ENCODE results near the gene TOP3A. TPM values are rescaled to one million over a fixed set of nuclear protein-coding genes. Genes with fewer than 3 reads are reported as not detected.

Gene TOP3A
- total RNA-seq, 5 donors from 2014 or later (not counting 1 experiment from before 2014, with no cell fraction given), result 34.0 to 60.4 (median 52.8) TPM

- H3K27ac ChIP-seq (ENCODE audit: low read length), result no peak overlapping the region
- H3K27me3 ChIP-seq (replicated peaks in 1 of 2; ENCODE audit: control insufficient read depth in 2 of 2, extremely low read depth in 1 of 2, insufficient read depth in 2 of 2, low read length in 1 of 2), result no peaks in the 10 kb centered on the region
- H3K4me3 Mint-ChIP-seq, result no peak overlapping the region
- ATAC-seq (replicated peaks in 1 of 4) (no peak), DNase-seq (no peak)
- CTCF ChIA-PET, result no interaction called here
- H3K36me3 Mint-ChIP-seq, result peaks cover 34% of the 10 kb centered on the region
- no peaks in the 10 kb centered on the region for H3K4me1 Mint-ChIP-seq
- H3K27ac Mint-ChIP-seq, result no peak overlapping the region
- H3K9me3 Mint-ChIP-seq, result no peaks in the 10 kb centered on the region
- no peak overlapping the region for H3K4me3 ChIP-seq (ENCODE audit: control insufficient read depth in 1 of 2, extremely low read depth in 1 of 2, low read length in 1 of 2)
- H3K9me3 ChIP-seq, result no peaks in the 10 kb centered on the region
- peaks cover 13 to 43% of the 10 kb centered on the region in 2 donors for H3K36me3 ChIP-seq (ENCODE audit: control insufficient read depth in 2 of 2, extremely low read depth in 1 of 2, insufficient read depth in 1 of 2, low read length in 1 of 2)
- H3K4me1 ChIP-seq (ENCODE audit: control insufficient read depth in 1 of 2, extremely low read depth in 1 of 2, insufficient read depth in 2 of 2, low read length in 2 of 2), result no peaks in the 10 kb centered on the region
- no peaks in the 10 kb centered on the region for H3K27me3 Mint-ChIP-seq
- POLR2A ChIA-PET, result no interaction called here
- 60% methylated on average over 14 of the region's 14 CpGs for WGBS (ENCODE audit: insufficient coverage)
Observed at GRCh38 chr17:18235743-18236256, 79.0 kb downstream of the TOP3A start.

- no peak for ATAC-seq (replicated peaks in 1 of 4)
- Histone ChIP-seq H3K27ac (ENCODE audit: low read length) (no peak overlapping the region), H3K36me3 (ENCODE audit: control insufficient read depth in 2 of 2, extremely low read depth in 1 of 2, insufficient read depth in 1 of 2, low read length in 1 of 2) (peaks cover 13 to 43% of the 10 kb centered on the region in 2 donors), H3K4me3 (ENCODE audit: control insufficient read depth in 1 of 2, extremely low read depth in 1 of 2, low read length in 1 of 2) (no peak overlapping the region), H3K27me3 (replicated peaks in 1 of 2; ENCODE audit: control insufficient read depth in 2 of 2, extremely low read depth in 1 of 2, insufficient read depth in 2 of 2, low read length in 1 of 2) (no peaks in the 10 kb centered on the region), H3K9me3 (no peaks in the 10 kb centered on the region), H3K4me1 (ENCODE audit: control insufficient read depth in 1 of 2, extremely low read depth in 1 of 2, insufficient read depth in 2 of 2, low read length in 2 of 2) (peaks cover 0 to under 1% of the 10 kb centered on the region in 2 experiments)
- Mint-ChIP-seq H3K36me3 (peaks cover 34% of the 10 kb centered on the region), H3K9me3 (no peaks in the 10 kb centered on the region), H3K27ac (no peak overlapping the region), H3K4me1 (no peaks in the 10 kb centered on the region), H3K4me3 (no peak overlapping the region), H3K27me3 (no peaks in the 10 kb centered on the region)
- ChIA-PET POLR2A (no interaction called here), CTCF (no interaction called here)
- over 99% methylated on average over 19 of the region's 22 CpGs for WGBS (ENCODE audit: insufficient coverage)
- no peak for DNase-seq
Observed at GRCh38 chr17:18234853-18235380, 79.9 kb downstream of the TOP3A start.

DNA sequence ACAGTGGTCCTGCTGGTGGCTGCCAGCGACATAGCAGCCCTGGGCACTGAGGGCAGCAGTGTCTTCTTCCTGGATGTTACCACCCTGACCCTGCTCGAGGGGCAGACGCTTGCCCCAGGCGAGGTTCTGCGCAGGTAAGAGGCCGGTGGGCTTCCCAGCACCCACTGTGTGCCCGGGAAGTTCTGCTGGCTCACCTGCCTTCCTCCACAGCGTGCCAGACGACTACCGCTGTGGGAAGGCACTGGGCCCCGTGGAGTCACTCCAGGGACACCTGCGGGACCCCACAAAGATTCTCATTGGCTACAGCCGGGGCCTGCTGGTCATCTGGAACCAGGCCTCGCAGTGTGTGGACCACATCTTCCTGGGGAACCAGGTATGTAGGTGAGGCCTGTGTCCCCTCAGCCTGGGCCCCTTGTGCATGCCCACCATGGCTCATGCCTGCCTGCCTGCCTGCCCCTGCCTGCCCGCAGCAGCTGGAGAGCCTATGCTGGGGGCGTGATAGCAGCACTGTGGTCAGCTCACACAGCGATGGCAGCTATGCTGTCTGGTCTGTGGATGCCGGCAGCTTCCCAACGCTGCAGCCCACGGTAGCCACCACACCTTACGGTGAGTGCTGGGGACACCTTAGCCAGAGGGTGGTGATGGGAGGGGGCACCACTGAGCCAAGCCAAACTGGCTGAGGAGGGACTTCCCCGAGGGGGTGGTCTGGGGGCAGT, 80.8 kb downstream of the TOP3A start:
- Histone ChIP-seq H3K9me3 (no peaks in the 10 kb centered on the region), H3K27me3 (replicated peaks in 1 of 2; ENCODE audit: control insufficient read depth in 2 of 2, extremely low read depth in 1 of 2, insufficient read depth in 2 of 2, low read length in 1 of 2) (no peaks in the 10 kb centered on the region), H3K27ac (ENCODE audit: low read length) (no peak overlapping the region), H3K4me3 (ENCODE audit: control insufficient read depth in 1 of 2, extremely low read depth in 1 of 2, low read length in 1 of 2) (no peak overlapping the region), H3K36me3 (ENCODE audit: control insufficient read depth in 2 of 2, extremely low read depth in 1 of 2, insufficient read depth in 1 of 2, low read length in 1 of 2) (peaks cover 13 to 43% of the 10 kb centered on the region in 2 donors), H3K4me1 (ENCODE audit: control insufficient read depth in 1 of 2, extremely low read depth in 1 of 2, insufficient read depth in 2 of 2, low read length in 2 of 2) (peaks cover 0 to 9% of the 10 kb centered on the region in 2 experiments)
- DNase-seq, result no peak
- ChIA-PET POLR2A (no interaction called here), CTCF (no interaction called here)
- no peak for ATAC-seq (replicated peaks in 1 of 4)
- peaks cover 0 to 2% (median under 1%) of the 10 kb centered on the region in 3 donors for H3K4me1 Mint-ChIP-seq
- WGBS (ENCODE audit: insufficient coverage), result 94% methylated on average over 22 of the region's 22 CpGs
- H3K4me3 Mint-ChIP-seq, result no peak overlapping the region
- H3K27me3 Mint-ChIP-seq, result no peaks in the 10 kb centered on the region
- H3K27ac Mint-ChIP-seq, result no peak overlapping the region
- no peaks in the 10 kb centered on the region for H3K9me3 Mint-ChIP-seq
- H3K36me3 Mint-ChIP-seq, result peaks cover 28% of the 10 kb centered on the region

DNA sequence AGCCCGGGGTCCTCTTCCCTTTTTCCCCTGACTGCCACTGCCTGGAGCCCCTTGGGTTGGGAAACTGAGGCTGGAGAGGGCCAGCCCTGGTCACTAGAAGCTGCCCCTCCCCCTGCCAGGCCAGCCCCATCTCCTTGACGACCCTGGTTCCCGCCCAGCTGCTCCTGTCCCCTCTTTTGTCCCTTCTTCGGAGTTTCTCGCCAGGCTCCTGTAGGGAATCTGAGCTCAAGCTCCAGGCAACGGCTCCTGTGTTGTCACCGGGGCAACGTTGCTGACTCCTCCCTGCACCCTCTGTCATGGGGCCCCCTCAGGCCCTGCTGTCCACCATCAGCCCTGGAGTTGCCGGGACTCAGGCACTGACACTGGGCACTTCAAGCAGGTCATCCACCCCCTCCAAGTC, 83.6 kb downstream of the TOP3A start:
- H3K27me3 Mint-ChIP-seq, result no peaks in the 10 kb centered on the region
- H3K4me3 Mint-ChIP-seq, result no peak overlapping the region

GRCh38 chr17:18230288-18231141, 84.3 kb downstream of the TOP3A start:
- H3K27ac Mint-ChIP-seq, result no peak overlapping the region

More for the DNA sequence above, 83.6 kb downstream of the TOP3A start:
- no peak for DNase-seq
- no peak overlapping the region for H3K27ac ChIP-seq (ENCODE audit: low read length)
- ATAC-seq (replicated peaks in 1 of 4), result no peak
- WGBS (ENCODE audit: insufficient coverage), result 93% methylated on average over 8 of the region's 9 CpGs
- H3K27me3 ChIP-seq (replicated peaks in 1 of 2; ENCODE audit: control insufficient read depth in 2 of 2, extremely low read depth in 1 of 2, insufficient read depth in 2 of 2, low read length in 1 of 2), result no peaks in the 10 kb centered on the region
- no peaks in the 10 kb centered on the region for H3K9me3 ChIP-seq
- Mint-ChIP-seq H3K36me3 (peaks cover 11% of the 10 kb centered on the region), H3K27ac (no peak overlapping the region), H3K4me1 (peaks cover 22 to 26% (median 23%) of the 10 kb centered on the region in 3 donors), H3K9me3 (no peaks in the 10 kb centered on the region)
- no peak overlapping the region for H3K4me3 ChIP-seq (ENCODE audit: control insufficient read depth in 1 of 2, extremely low read depth in 1 of 2, low read length in 1 of 2)
- peaks cover 13 to 27% of the 10 kb centered on the region in 2 donors for H3K36me3 ChIP-seq (ENCODE audit: control insufficient read depth in 2 of 2, extremely low read depth in 1 of 2, insufficient read depth in 1 of 2, low read length in 1 of 2)
- CTCF ChIA-PET, result no interaction called here
- peaks cover 3 to 22% of the 10 kb centered on the region in 2 experiments for H3K4me1 ChIP-seq (ENCODE audit: control insufficient read depth in 1 of 2, extremely low read depth in 1 of 2, insufficient read depth in 2 of 2, low read length in 2 of 2)
- POLR2A ChIA-PET, result no interaction called here

GRCh38 chr17:18229771-18230170, 85.0 kb downstream of the TOP3A start:
- Mint-ChIP-seq H3K36me3 (peaks cover 4% of the 10 kb centered on the region), H3K4me1 (peaks cover 27 to 31% (median 29%) of the 10 kb centered on the region in 3 donors), H3K9me3 (no peaks in the 10 kb centered on the region), H3K4me3 (no peak overlapping the region), H3K27me3 (no peaks in the 10 kb centered on the region), H3K27ac (no peak overlapping the region)
- no peak for DNase-seq
- peaks cover 8 to 20% of the 10 kb centered on the region in 2 donors for H3K36me3 ChIP-seq (ENCODE audit: control insufficient read depth in 2 of 2, extremely low read depth in 1 of 2, insufficient read depth in 1 of 2, low read length in 1 of 2)
- ChIA-PET CTCF (no interaction called here), POLR2A (interaction anchor here in 1 of 2 donors (0.6 kb wide), 1 partner anchor 140 kb away, joined by 9 read pairs; no protein-coding TSS in a partner anchor)
- WGBS (ENCODE audit: insufficient coverage), result 91% methylated on average over 7 of the region's 7 CpGs
- H3K4me1 ChIP-seq (ENCODE audit: control insufficient read depth in 1 of 2, extremely low read depth in 1 of 2, insufficient read depth in 2 of 2, low read length in 2 of 2), result peaks cover 6 to 31% of the 10 kb centered on the region in 2 experiments
- H3K27ac ChIP-seq (ENCODE audit: low read length), result no peak overlapping the region
- no peak overlapping the region for H3K4me3 ChIP-seq (ENCODE audit: control insufficient read depth in 1 of 2, extremely low read depth in 1 of 2, low read length in 1 of 2)
- H3K27me3 ChIP-seq (replicated peaks in 1 of 2; ENCODE audit: control insufficient read depth in 2 of 2, extremely low read depth in 1 of 2, insufficient read depth in 2 of 2, low read length in 1 of 2), result no peaks in the 10 kb centered on the region
- no peak for ATAC-seq (replicated peaks in 1 of 4)
- H3K9me3 ChIP-seq, result no peaks in the 10 kb centered on the region

More at GRCh38 chr17:18230288-18231141, 84.3 kb downstream of the TOP3A start:
- 84% methylated on average over 9 of the region's 14 CpGs for WGBS (ENCODE audit: insufficient coverage)
- no peak for DNase-seq
- Mint-ChIP-seq H3K36me3 (peaks cover 8% of the 10 kb centered on the region), H3K27me3 (no peaks in the 10 kb centered on the region), H3K9me3 (no peaks in the 10 kb centered on the region), H3K4me3 (no peak overlapping the region), H3K4me1 (peaks cover 26 to 29% (median 27%) of the 10 kb centered on the region in 3 donors)
- no peak for ATAC-seq (replicated peaks in 1 of 4)
- ChIA-PET CTCF (no interaction called here), POLR2A (no interaction called here)
- Histone ChIP-seq H3K9me3 (no peaks in the 10 kb centered on the region), H3K4me3 (ENCODE audit: control insufficient read depth in 1 of 2, extremely low read depth in 1 of 2, low read length in 1 of 2) (no peak overlapping the region), H3K4me1 (ENCODE audit: control insufficient read depth in 1 of 2, extremely low read depth in 1 of 2, insufficient read depth in 2 of 2, low read length in 2 of 2) (peaks cover 6 to 26% of the 10 kb centered on the region in 2 experiments), H3K27me3 (replicated peaks in 1 of 2; ENCODE audit: control insufficient read depth in 2 of 2, extremely low read depth in 1 of 2, insufficient read depth in 2 of 2, low read length in 1 of 2) (no peaks in the 10 kb centered on the region), H3K27ac (ENCODE audit: low read length) (no peak overlapping the region), H3K36me3 (ENCODE audit: control insufficient read depth in 2 of 2, extremely low read depth in 1 of 2, insufficient read depth in 1 of 2, low read length in 1 of 2) (peaks cover 8 to 24% of the 10 kb centered on the region in 2 donors)
